Activated T-cell treated with anti-CD3 and anti-CD28 coated beads, Interleukin-2, amount 50 U/mL, for 72 hours (primary cell): Measurements from ENCODE around the gene RDH16. TPM values are rescaled to one million over a fixed set of nuclear protein-coding genes. Genes with fewer than 3 reads are reported as not detected.

Experiments used
- ATAC-seq, 2 donors: fragments of 150-1000 bp; cut with Tn5 transposase; replicated peaks in 1 of 2; 2 replicates each; pipeline ENCODE4 v1.10.0; 2021; ENCODE audit warnings: moderate library complexity in 2 of 2, mild to moderate bottlenecking in 1 of 2
- DNase-seq, 2 donors: peaks; one replicate each; pipeline ENCODE4 v3.0.0; 2021 to 2022; ENCODE audit warnings: mixed read lengths in 1 of 2
- H3K27ac Mint-ChIP-seq: one replicate; pipeline ENCODE4 v1.8.0; 2022; ENCODE audit warnings: mild to moderate bottlenecking, moderate library complexity, mixed read lengths
- H3K27me3 Mint-ChIP-seq: one replicate; pipeline ENCODE4 v1.8.0; 2022; ENCODE audit warnings: low read depth, mixed read lengths
- H3K36me3 Mint-ChIP-seq, 2 donors: one replicate each; pipeline ENCODE4 v1.8.0; 2022; ENCODE audit warnings: mixed read lengths in 2 of 2, mild to moderate bottlenecking in 1 of 2; ENCODE audit not compliant: insufficient read depth in 2 of 2
- H3K4me1 Mint-ChIP-seq: one replicate; pipeline ENCODE4 v1.8.0; 2022; ENCODE audit warnings: low read depth, mixed read lengths
- H3K4me3 Mint-ChIP-seq, 2 donors: one replicate each; pipeline ENCODE4 v1.8.0; 2022; ENCODE audit warnings: mild to moderate bottlenecking in 2 of 2, mixed read lengths in 2 of 2, moderate library complexity in 2 of 2
- H3K9me3 Mint-ChIP-seq, 2 donors: one replicate each; pipeline ENCODE4 v1.8.0; 2022; ENCODE audit warnings: mixed read lengths in 2 of 2
- total RNA-seq, 2 donors: library from RNA; stranded (reverse); gene quantifications; one replicate each; pipeline ENCODE4 v1.2.3, GENCODE V29; 2022

The RDH16 gene
- 1 to 10 TPM; 1.5 to 2.1 TPM for total RNA-seq

GRCh38 chr12:56957229-56958052 lies at the start of gene RDH16:
RDH16 (minus strand) TSS chr12:56957608; CDS start chr12:56957462, 146 bp downstream.
- Mint-ChIP-seq H3K36me3 (peaks cover 0 to 6% of the 10 kb centered on the region in 2 donors), H3K27me3 (peaks cover 5% of the 10 kb centered on the region), H3K27ac (no peak within 1 kb of the TSS), H3K4me1 (no peaks in the 10 kb centered on the region), H3K9me3 (peaks cover 0 to 3% of the 10 kb centered on the region in 2 donors), H3K4me3 (no peak within 1 kb of the TSS)
- ATAC-seq, result no peak
- DNase-seq, result no peak

- peaks cover 2 to 18% of the 10 kb centered on the region in 2 donors for H3K36me3 Mint-ChIP-seq
- peak overlapping the region; percentile 84 to 90 for H3K4me3 Mint-ChIP-seq
- no peaks in the 10 kb centered on the region for H3K27me3 Mint-ChIP-seq
- no peaks in the 10 kb centered on the region for H3K9me3 Mint-ChIP-seq
- ATAC-seq (no peak), DNase-seq (peak in 1 of 2 donors; percentile 27)
- peak overlapping the region; percentile 95 for H3K27ac Mint-ChIP-seq
- H3K4me1 Mint-ChIP-seq, result peaks cover 68% of the 10 kb centered on the region
These were observed 49.5 kb upstream of the RDH16 start for GRCh38 chr12:57006809-57007475.

GRCh38 chr12:57005980-57006808 lies 48.8 kb upstream of the RDH16 start, which contains the start of gene ZBTB39:
ZBTB39 (minus strand) TSS chr12:57006546; CDS start chr12:57004917, 1,629 bp downstream.
- peaks cover 68% of the 10 kb centered on the region for H3K4me1 Mint-ChIP-seq
- H3K27me3 Mint-ChIP-seq, result no peaks in the 10 kb centered on the region
- ATAC-seq, result peak; percentile 78 to 87
- DNase-seq, result peak; percentile 76 to 87
- peaks cover 2 to 18% of the 10 kb centered on the region in 2 donors for H3K36me3 Mint-ChIP-seq
- peak within 1 kb of the TSS; percentile 95 for H3K27ac Mint-ChIP-seq
- no peaks in the 10 kb centered on the region for H3K9me3 Mint-ChIP-seq
- H3K4me3 Mint-ChIP-seq, result peak within 1 kb of the TSS; percentile 87 to 90

- Mint-ChIP-seq H3K27ac (no peak overlapping the region), H3K27me3 (no peaks in the 10 kb centered on the region), H3K9me3 (no peaks in the 10 kb centered on the region), H3K36me3 (peaks cover 2 to 18% of the 10 kb centered on the region in 2 donors), H3K4me1 (peaks cover 70% of the 10 kb centered on the region), H3K4me3 (peak overlapping the region; percentile 87)
- ATAC-seq (no peak), DNase-seq (no peak)
These were observed 47.2 kb upstream of the RDH16 start for GRCh38 chr12:57004651-57005050.

GRCh38 chr12:57003395-57003794 lies 46.0 kb upstream of the RDH16 start:
- ATAC-seq (no peak), DNase-seq (no peak)
- Mint-ChIP-seq H3K4me3 (no peak overlapping the region), H3K27ac (no peak overlapping the region), H3K9me3 (no peaks in the 10 kb centered on the region), H3K27me3 (no peaks in the 10 kb centered on the region), H3K4me1 (peaks cover 75% of the 10 kb centered on the region), H3K36me3 (peaks cover 2 to 19% of the 10 kb centered on the region in 2 donors)

GRCh38 chr12:57001448-57001906 lies 44.1 kb upstream of the RDH16 start:
- ATAC-seq (peak; percentile 36 to 39), DNase-seq (peak; percentile 80 to 86)
- Mint-ChIP-seq H3K4me3 (no peak overlapping the region), H3K9me3 (no peaks in the 10 kb centered on the region), H3K27ac (no peak overlapping the region), H3K36me3 (peaks cover 5 to 24% of the 10 kb centered on the region in 2 donors), H3K27me3 (no peaks in the 10 kb centered on the region), H3K4me1 (peaks cover 67% of the 10 kb centered on the region)

GRCh38 chr12:57000393-57000792 lies 43.0 kb upstream of the RDH16 start:
- no peak for DNase-seq
- Mint-ChIP-seq H3K4me3 (peak overlapping the region; percentile 36 to 69), H3K4me1 (peaks cover 61% of the 10 kb centered on the region), H3K9me3 (no peaks in the 10 kb centered on the region), H3K27me3 (no peaks in the 10 kb centered on the region), H3K36me3 (peaks cover 5 to 24% of the 10 kb centered on the region in 2 donors), H3K27ac (no peak overlapping the region)
- peak; percentile 38 to 58 for ATAC-seq

GRCh38 chr12:56999456-56999855 lies 42.0 kb upstream of the RDH16 start:
- ATAC-seq, result no peak
- H3K4me1 Mint-ChIP-seq, result peaks cover 52% of the 10 kb centered on the region
- H3K27me3 Mint-ChIP-seq, result no peaks in the 10 kb centered on the region
- no peak overlapping the region for H3K27ac Mint-ChIP-seq
- peaks cover 5 to 23% of the 10 kb centered on the region in 2 donors for H3K36me3 Mint-ChIP-seq
- H3K9me3 Mint-ChIP-seq, result no peaks in the 10 kb centered on the region
- DNase-seq, result no peak
- H3K4me3 Mint-ChIP-seq, result peak overlapping the region; percentile 58 to 64

GRCh38 chr12:56998981-56999380 lies 41.6 kb upstream of the RDH16 start:
- peak; percentile 59 to 72 for DNase-seq
- Mint-ChIP-seq H3K4me1 (peaks cover 47% of the 10 kb centered on the region), H3K9me3 (no peaks in the 10 kb centered on the region), H3K36me3 (peaks cover 3 to 19% of the 10 kb centered on the region in 2 donors), H3K27me3 (no peaks in the 10 kb centered on the region), H3K4me3 (peak overlapping the region; percentile 58 to 64), H3K27ac (peak overlapping the region; percentile 77)
- ATAC-seq, result peak; percentile 78 to 82

- no peaks in the 10 kb centered on the region for H3K27me3 Mint-ChIP-seq
- DNase-seq, result no peak
- peak overlapping the region; percentile 77 for H3K27ac Mint-ChIP-seq
- no peak for ATAC-seq
- peak overlapping the region; percentile 58 to 64 for H3K4me3 Mint-ChIP-seq
- peaks cover 47% of the 10 kb centered on the region for H3K4me1 Mint-ChIP-seq
- H3K9me3 Mint-ChIP-seq, result no peaks in the 10 kb centered on the region
- H3K36me3 Mint-ChIP-seq, result peaks cover 3 to 16% of the 10 kb centered on the region in 2 donors
These were observed 40.9 kb upstream of the RDH16 start for GRCh38 chr12:56998316-56998715.

GRCh38 chr12:56996793-56997545 lies 39.6 kb upstream of the RDH16 start:
- H3K9me3 Mint-ChIP-seq, result no peaks in the 10 kb centered on the region
- peaks cover 3 to 6% of the 10 kb centered on the region in 2 donors for H3K36me3 Mint-ChIP-seq
- ATAC-seq (no peak), DNase-seq (no peak)
- peaks cover 46% of the 10 kb centered on the region for H3K4me1 Mint-ChIP-seq
- no peak overlapping the region for H3K4me3 Mint-ChIP-seq
- H3K27me3 Mint-ChIP-seq, result no peaks in the 10 kb centered on the region
- H3K27ac Mint-ChIP-seq, result no peak overlapping the region

- Mint-ChIP-seq H3K36me3 (peaks cover 3 to 6% of the 10 kb centered on the region in 2 donors), H3K27me3 (no peaks in the 10 kb centered on the region), H3K4me1 (peaks cover 45% of the 10 kb centered on the region), H3K4me3 (no peak overlapping the region), H3K9me3 (no peaks in the 10 kb centered on the region), H3K27ac (no peak overlapping the region)
- no peak for ATAC-seq
- no peak for DNase-seq
These were observed 38.6 kb upstream of the RDH16 start for GRCh38 chr12:56995930-56996496.
